ENCODE results near the gene MBLAC1.

Gene MBLAC1

DNA sequence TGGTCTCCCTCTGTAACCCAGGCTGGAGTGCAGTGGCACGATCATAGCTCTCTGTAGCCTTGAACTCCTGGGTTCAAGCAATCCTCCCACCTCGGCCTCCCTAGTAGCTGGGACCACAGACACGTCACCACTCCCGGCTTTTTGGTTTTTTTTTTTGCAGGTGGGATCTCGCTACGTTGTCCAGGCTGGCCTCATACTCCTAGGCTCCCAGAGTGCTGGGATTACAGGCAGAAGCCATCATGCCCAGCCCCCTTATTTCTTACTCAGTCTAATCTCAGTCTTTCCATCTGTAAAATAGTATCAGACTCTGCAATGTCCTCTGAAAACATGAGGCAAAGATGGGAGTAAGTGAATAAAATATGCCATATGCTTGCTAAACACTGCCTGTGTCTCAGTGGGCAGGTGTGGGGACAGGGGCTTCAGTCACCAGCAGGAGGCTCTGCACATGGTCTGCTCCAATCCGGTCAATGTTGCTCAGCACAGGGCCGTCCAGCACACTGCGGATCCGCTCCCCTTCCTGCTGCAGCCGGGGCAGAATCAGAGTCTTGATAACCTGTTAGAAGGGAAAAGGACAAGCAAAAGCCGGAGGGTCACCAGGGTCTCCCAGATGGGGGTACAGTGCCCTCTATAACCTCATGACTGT lies 17.1 kb upstream of the MBLAC1 start:
- peak; percentile 42 for ATAC-seq

DNA sequence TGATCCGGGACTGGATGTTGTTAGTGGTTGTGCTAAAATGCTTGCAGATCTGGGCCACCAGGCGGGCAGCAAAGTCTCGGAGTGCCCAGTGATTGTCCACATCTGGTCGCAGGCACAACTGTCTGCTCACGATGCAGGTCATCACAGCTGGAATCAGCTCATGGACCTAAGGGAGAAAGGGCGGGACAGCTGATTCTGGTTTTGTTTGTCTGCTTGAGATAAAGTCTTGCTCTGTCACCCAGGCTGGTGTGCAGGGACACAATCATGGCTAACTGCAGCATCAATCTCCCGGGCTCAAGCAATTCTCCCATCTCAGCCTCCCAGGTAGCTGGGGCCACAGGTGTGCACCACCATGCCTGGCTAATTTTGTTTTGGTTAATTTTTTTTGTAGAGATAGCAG lies 15.6 kb upstream of the MBLAC1 start:
- no peak for ATAC-seq
- no peak for TF ChIP-seq CREB5 (CRISPR knock-in tag; IDR thresholded peaks at IDR 0.05; ENCODE audit: low read depth)
- TF ChIP-seq PPARA (CRISPR knock-in tag; IDR thresholded peaks at IDR 0.05; ENCODE audit: borderline replicate concordance) = no peak

More for the DNA sequence above, 17.1 kb upstream of the MBLAC1 start:
- TF ChIP-seq ZFP3 (CRISPR knock-in tag; IDR thresholded peaks at IDR 0.05) (no peak), TOX (CRISPR knock-in tag; IDR thresholded peaks at IDR 0.05; ENCODE audit: borderline replicate concordance) (no peak), BACH2 (CRISPR knock-in tag; IDR thresholded peaks at IDR 0.05; ENCODE audit: borderline replicate concordance) (no peak)

- TF ChIP-seq ZNF565 (CRISPR knock-in tag; conservative IDR thresholded peaks at IDR 0.05; ENCODE audit: low read depth) = no peak
- TF ChIP-seq PPARA (CRISPR knock-in tag; IDR thresholded peaks at IDR 0.05; ENCODE audit: borderline replicate concordance) = no peak
- no peak for TF ChIP-seq OSR1 (CRISPR knock-in tag; IDR thresholded peaks at IDR 0.05)
- no peak for TF ChIP-seq ISL1 (CRISPR knock-in tag; IDR thresholded peaks at IDR 0.05)
- TF ChIP-seq ZFP3 (CRISPR knock-in tag; IDR thresholded peaks at IDR 0.05) = no peak
- no peak for TF ChIP-seq ZNF70 (CRISPR knock-in tag; IDR thresholded peaks at IDR 0.05)
- no peak for TF ChIP-seq ARNTL (CRISPR knock-in tag; IDR thresholded peaks at IDR 0.05; ENCODE audit: borderline replicate concordance, low read depth)
- TF ChIP-seq ZFP30 (CRISPR knock-in tag; IDR thresholded peaks at IDR 0.05) = no peak
- no peak for ATAC-seq
Observed at GRCh38 chr7:100111914-100112313, 14.9 kb upstream of the MBLAC1 start.

- no peak for ATAC-seq
- TF ChIP-seq ZNF8 (CRISPR knock-in tag; IDR thresholded peaks at IDR 0.05) (no peak), GLIS3 (CRISPR knock-in tag; IDR thresholded peaks at IDR 0.05) (no peak), POU6F1 (CRISPR knock-in tag; IDR thresholded peaks at IDR 0.05; ENCODE audit: borderline replicate concordance, low read depth) (no peak), PPARA (CRISPR knock-in tag; IDR thresholded peaks at IDR 0.05; ENCODE audit: borderline replicate concordance) (no peak), ZC3H10 (CRISPR knock-in tag; IDR thresholded peaks at IDR 0.05) (no peak), SNAI2 (CRISPR knock-in tag; IDR thresholded peaks at IDR 0.05) (no peak)
Observed at GRCh38 chr7:100115026-100115425, 11.7 kb upstream of the MBLAC1 start.

DNA sequence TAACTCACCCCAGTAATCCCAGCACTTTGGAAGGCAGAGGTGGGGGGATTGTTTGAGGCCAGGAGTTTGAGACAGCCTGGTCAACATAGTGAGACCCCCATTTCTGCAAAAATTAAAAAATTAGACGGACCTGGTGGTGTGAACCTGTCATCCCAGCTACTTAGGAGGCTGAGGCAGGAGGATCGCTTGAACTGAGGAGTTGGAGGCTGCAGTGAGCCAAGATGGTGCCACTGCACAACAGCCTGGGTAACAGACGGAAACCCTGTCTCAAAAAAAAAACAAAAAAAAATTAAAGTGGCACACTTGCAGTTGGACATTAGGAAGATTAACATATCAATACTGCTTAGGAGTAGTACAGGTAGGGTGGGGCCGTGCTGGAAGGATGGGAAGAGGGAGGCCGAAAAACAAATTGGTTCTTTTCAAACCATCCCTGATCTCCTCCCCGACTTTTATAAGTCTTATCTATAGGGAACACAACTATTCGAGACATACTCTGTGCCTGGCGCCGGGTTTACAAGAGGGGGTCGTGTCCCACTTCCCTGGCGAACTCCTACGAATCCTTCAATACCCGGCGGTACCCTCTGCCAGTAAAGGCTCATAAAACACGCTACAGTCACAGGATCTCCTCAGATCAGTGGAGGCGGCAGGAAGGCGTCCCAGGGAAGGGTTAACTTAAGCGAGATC lies 8.2 kb upstream of the MBLAC1 start:
- TF ChIP-seq ZFP3 (CRISPR knock-in tag; IDR thresholded peaks at IDR 0.05) (peak; percentile 100), ZFP30 (CRISPR knock-in tag; IDR thresholded peaks at IDR 0.05) (no peak)

GRCh38 chr7:100119072-100119969 lies 7.4 kb upstream of the MBLAC1 start, which contains the start of the genes CNPY4 and TAF6:
CNPY4 (plus strand) TSS chr7:100119634; CDS start chr7:100119745, 111 bp downstream.
TAF6 (minus strand) TSS chr7:100119358; CDS start chr7:100114209, 5,149 bp downstream.
- TF ChIP-seq CSDC2 (CRISPR knock-in tag; IDR thresholded peaks at IDR 0.05) (0 out of 2 replicates have a peak, but pooled peaks have one; percentile 50), PATZ1 (CRISPR knock-in tag; IDR thresholded peaks at IDR 0.05; ENCODE audit: borderline replicate concordance) (peak; percentile 13; the same call in 1 of the 2 replicates), OSR1 (CRISPR knock-in tag; IDR thresholded peaks at IDR 0.05) (no peak)
- peak; percentile 85 for ATAC-seq

More for the DNA sequence above, 8.2 kb upstream of the MBLAC1 start:
- ATAC-seq = no peak

Data from SK-N-SH treated with all-trans-retinoic acid at 6 μM for 48 hours (cell line).